Smooth muscle cell of trachea (primary cell): ENCODE data around the gene NDE1. TPM values are rescaled to one million over a fixed set of nuclear protein-coding genes. Genes with fewer than 3 reads are reported as not detected.

Source experiments
- total RNA-seq: library from RNA; depleted of rRNA; stranded (reverse); fragments of >200 nt; gene quantifications from 2 replicates; pipeline ENCODE4 v1.2.1, GENCODE V29; 2014

Gene NDE1, protein sequence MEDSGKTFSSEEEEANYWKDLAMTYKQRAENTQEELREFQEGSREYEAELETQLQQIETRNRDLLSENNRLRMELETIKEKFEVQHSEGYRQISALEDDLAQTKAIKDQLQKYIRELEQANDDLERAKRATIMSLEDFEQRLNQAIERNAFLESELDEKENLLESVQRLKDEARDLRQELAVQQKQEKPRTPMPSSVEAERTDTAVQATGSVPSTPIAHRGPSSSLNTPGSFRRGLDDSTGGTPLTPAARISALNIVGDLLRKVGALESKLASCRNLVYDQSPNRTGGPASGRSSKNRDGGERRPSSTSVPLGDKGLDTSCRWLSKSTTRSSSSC
- 25.1 and 56.3 TPM in 2 replicates for total RNA-seq

DNA sequence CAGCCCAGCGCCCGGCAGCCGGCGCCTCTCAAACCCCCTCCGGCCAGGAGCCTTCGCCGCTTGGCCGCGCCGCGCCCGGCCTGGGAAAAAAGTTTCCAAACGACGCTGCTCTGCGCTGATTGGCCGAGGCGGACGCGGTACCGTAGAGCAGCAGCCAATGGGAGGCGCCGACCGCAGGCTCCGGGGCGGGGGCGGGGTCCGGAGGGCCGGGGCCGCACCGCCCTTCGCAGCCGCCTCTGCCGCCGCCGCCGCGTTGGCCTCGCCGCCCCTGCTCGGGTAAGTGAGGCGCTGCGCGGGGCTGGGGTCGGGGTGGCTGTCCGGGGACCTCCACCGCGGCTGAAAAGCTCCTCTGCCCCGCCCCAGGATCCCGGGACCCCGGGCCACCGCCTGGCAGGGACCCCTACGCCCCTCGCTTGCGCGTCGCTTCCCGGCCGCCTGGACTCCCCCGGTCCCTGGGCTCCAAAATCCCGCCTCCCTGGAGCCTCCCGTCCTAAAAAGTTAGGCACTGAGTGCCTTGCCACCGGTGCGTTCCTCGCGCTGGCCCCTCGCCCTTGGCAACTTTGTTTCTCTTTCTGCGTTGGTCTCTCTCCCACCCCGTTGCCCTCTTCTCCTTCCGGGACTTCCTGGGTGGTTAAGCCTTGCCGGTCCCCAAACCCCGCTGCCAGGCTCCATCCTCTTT is at the start of gene NDE1:
Gene NDE1 (plus strand): TSS at position 227 of the 679 bp plus-strand sequence. CDS start 14,534 bp downstream, outside the sequence.

DNA sequence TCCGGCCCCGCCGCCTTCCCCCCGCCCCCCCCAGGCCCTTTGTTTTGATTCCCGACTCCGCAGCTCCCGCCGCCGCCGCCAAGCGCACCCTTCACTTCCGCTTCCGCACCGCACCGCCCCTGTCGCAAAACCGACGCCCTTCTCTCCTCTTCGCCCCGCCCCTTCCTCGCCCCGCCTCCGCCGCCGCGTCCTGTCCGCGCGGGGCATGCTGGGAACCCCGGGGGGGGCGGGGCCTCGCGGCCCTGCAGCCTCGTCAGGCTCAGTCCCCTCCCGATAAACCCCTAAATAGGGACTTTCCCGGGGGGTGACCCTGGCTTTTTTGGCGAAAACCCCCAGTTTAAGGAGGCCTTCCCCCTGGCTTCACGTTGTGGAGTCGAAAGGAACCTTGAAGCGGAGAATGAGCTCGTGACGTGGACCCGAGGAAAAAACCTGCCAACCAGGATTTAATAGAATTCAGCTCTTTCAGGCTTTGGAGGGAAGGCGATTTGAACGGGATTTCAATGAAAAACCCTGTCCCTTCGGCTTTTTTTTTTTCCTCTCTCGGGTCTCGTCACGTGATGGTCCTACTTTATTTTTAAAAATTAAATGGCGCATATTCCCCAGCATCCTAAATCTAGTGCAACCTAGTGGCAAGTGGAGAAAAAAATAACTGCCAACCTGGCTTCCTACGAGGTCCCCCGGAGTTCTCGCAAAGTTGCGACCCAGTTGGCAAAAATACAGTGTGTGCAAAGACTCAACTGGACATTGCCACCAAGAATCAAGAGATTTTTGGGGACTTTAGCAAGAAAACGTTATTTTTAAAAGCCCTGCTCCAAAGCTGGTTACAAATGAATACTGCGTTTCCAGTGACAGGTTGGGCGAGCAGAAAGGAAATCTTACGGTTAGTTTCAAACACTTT is 6.7 kb upstream of the NDE1 start, which contains the start of gene MARF1:
Gene MARF1 (minus strand): TSS at position 107 of the 898 bp plus-strand sequence. CDS start 3,921 bp downstream, outside the sequence.

Other genes starting within 250 kb of the NDE1 start
- gene BMERB1, start 215.7 kb upstream of the NDE1 start, total RNA-seq, result 61.5 and 67.6 TPM in 2 replicates
- gene MARF1, start 7.1 kb upstream of the NDE1 start, total RNA-seq, result 15.9 and 20.1 TPM in 2 replicates
- under 0.01 TPM in 2 replicates for gene MYH11, start 206.8 kb downstream of the NDE1 start, total RNA-seq
- 51.1 and 72.0 TPM in 2 replicates for gene CEP20, start 238.4 kb downstream of the NDE1 start, total RNA-seq